ENCODE results near the gene GCAT. TPM values are rescaled to one million over a fixed set of nuclear protein-coding genes. Genes with fewer than 3 reads are reported as not detected.

GCAT gene
- total and polyA plus RNA-seq, 4 donors, result 20.7 to 32.6 (median 29.8) TPM

DNA sequence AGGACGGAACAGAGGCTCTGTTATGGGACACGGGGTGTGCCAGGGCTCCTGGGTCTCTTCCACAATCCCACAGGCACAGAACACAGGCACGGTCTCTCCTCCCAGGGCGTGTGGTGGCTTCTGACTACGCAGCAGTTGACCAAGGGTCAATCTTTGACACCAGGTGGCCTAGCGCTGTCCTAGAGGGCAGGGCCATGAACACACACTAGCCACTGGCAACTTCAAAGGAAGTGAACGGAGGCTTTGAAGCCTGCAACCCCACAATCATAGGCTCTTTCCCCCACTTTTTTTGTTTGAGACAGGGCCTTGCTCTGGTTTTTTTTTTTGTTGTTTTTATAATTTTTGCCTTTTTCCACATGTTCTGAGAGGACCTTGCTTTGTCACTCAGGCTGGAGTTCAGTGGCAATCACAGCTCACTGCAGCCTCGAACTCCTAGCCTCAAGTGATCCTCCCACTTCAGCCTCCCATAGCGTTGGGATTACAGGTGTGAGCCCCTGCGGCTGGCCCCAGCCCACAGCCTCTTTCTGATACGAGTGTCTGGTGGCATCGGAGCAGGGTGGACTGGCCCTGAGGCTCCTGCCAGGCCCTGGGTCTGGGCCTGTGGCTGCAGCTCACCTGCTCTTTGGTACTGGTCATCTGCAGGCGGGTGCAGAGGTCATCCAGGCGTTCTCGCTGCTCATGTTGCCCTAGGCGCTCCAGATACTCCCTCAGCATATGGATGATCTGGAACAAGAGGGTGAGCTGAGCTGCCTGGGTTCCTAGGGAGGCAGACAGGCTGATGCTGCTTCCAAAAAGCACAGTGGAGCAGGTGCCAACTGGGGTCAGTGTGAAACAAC is 24.5 kb downstream of the GCAT start:
- WGBS, result 52% methylated on average over 16 of the region's 16 CpGs

DNA sequence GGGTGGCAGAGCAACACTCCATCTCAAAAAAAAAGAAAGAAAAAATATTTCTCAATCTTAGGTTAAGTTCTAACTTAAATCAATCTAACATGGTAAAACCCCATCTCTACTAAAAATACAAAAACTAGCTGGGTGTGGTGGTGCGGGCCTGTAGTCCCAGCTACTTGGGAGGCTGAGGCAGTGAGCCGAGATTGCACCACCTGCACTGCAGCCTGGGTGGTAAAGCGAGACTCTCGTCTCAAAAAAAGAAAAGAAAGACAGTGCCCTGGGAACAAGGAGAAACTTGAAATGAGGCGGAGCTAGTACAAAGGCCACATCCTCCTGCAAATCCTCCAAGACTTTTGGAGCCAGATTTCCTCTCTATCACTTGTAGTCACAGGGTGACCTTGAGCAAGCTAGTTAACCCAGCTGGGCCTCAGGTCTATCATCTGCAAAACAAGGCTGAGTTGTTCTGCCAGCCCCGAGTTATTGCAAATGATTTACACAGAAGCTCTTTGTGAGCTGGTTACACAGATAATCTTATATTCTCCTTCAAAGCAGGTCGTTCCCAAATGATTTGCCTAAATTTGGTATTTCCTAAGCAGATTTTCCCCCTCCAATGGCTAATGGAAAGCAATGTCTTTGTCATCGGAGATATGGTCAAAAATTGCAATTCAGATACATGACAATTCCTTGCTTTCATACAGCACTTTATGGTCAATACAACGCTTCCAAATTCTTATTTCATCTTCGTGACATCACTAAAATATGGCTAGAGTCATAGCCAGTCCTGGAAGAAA is 34.5 kb downstream of the GCAT start:
- Histone ChIP-seq H3K4me1 (ENCODE audit: control insufficient read depth in 4 of 4, insufficient read depth in 4 of 4, low read length in 3 of 4) (peaks cover 3 to 15% (median 9%) of the 10 kb centered on the region in 4 donors), H3K9me3 (ENCODE audit: control insufficient read depth in 4 of 4, low read length in 3 of 4) (no peaks in the 10 kb centered on the region), H3K27ac (ENCODE audit: low read depth in 1 of 2, low read length in 2 of 2) (no peak overlapping the region), H3K4me3 (ENCODE audit: low read depth in 1 of 3, low read length in 3 of 3) (no peak overlapping the region), H3K36me3 (ENCODE audit: control insufficient read depth in 4 of 4, insufficient read depth in 3 of 4, low read depth in 1 of 4, low read length in 3 of 4) (peaks cover 5 to 15% (median 12%) of the 10 kb centered on the region in 4 donors), H3K27me3 (ENCODE audit: control insufficient read depth in 4 of 4, insufficient read depth in 4 of 4, low read length in 3 of 4) (no peaks in the 10 kb centered on the region), H3K9ac (ENCODE audit: low read depth in 1 of 2, low read length in 2 of 2) (no peak overlapping the region)
- WGBS, result 84% methylated on average over 10 of the region's 10 CpGs
- DNase-seq (ENCODE audit: low spot score), result no peak
- TF ChIP-seq YY1 (IDR thresholded peaks at IDR 0.05) (no peak), JUND (IDR thresholded peaks at IDR 0.05) (no peak), SP1 (IDR thresholded peaks at IDR 0.05) (no peak), RAD21 (IDR thresholded peaks at IDR 0.05) (no peak)
- TF ChIP-seq, protein P1, sequence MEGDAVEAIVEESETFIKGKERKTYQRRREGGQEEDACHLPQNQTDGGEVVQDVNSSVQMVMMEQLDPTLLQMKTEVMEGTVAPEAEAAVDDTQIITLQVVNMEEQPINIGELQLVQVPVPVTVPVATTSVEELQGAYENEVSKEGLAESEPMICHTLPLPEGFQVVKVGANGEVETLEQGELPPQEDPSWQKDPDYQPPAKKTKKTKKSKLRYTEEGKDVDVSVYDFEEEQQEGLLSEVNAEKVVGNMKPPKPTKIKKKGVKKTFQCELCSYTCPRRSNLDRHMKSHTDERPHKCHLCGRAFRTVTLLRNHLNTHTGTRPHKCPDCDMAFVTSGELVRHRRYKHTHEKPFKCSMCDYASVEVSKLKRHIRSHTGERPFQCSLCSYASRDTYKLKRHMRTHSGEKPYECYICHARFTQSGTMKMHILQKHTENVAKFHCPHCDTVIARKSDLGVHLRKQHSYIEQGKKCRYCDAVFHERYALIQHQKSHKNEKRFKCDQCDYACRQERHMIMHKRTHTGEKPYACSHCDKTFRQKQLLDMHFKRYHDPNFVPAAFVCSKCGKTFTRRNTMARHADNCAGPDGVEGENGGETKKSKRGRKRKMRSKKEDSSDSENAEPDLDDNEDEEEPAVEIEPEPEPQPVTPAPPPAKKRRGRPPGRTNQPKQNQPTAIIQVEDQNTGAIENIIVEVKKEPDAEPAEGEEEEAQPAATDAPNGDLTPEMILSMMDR (IDR thresholded peaks at IDR 0.05; ENCODE audit: low read depth, low read length, missing input control), result no peak
- TF ChIP-seq, protein P2, sequence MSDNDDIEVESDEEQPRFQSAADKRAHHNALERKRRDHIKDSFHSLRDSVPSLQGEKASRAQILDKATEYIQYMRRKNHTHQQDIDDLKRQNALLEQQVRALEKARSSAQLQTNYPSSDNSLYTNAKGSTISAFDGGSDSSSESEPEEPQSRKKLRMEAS (IDR thresholded peaks at IDR 0.05), result no peak
- TF ChIP-seq, protein P3, sequence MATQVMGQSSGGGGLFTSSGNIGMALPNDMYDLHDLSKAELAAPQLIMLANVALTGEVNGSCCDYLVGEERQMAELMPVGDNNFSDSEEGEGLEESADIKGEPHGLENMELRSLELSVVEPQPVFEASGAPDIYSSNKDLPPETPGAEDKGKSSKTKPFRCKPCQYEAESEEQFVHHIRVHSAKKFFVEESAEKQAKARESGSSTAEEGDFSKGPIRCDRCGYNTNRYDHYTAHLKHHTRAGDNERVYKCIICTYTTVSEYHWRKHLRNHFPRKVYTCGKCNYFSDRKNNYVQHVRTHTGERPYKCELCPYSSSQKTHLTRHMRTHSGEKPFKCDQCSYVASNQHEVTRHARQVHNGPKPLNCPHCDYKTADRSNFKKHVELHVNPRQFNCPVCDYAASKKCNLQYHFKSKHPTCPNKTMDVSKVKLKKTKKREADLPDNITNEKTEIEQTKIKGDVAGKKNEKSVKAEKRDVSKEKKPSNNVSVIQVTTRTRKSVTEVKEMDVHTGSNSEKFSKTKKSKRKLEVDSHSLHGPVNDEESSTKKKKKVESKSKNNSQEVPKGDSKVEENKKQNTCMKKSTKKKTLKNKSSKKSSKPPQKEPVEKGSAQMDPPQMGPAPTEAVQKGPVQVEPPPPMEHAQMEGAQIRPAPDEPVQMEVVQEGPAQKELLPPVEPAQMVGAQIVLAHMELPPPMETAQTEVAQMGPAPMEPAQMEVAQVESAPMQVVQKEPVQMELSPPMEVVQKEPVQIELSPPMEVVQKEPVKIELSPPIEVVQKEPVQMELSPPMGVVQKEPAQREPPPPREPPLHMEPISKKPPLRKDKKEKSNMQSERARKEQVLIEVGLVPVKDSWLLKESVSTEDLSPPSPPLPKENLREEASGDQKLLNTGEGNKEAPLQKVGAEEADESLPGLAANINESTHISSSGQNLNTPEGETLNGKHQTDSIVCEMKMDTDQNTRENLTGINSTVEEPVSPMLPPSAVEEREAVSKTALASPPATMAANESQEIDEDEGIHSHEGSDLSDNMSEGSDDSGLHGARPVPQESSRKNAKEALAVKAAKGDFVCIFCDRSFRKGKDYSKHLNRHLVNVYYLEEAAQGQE (IDR thresholded peaks at IDR 0.05), result no peak

More for the DNA sequence above, 24.5 kb downstream of the GCAT start:
- Histone ChIP-seq H3K9ac (ENCODE audit: low read depth in 1 of 2, low read length in 2 of 2) (no peak overlapping the region), H3K4me3 (ENCODE audit: low read depth in 1 of 3, low read length in 3 of 3) (no peak overlapping the region), H3K9me3 (ENCODE audit: control insufficient read depth in 4 of 4, low read length in 3 of 4) (no peaks in the 10 kb centered on the region), H3K36me3 (ENCODE audit: control insufficient read depth in 4 of 4, insufficient read depth in 3 of 4, low read depth in 1 of 4, low read length in 3 of 4) (peaks cover 3 to 41% (median 14%) of the 10 kb centered on the region in 4 donors), H3K27ac (ENCODE audit: low read depth in 1 of 2, low read length in 2 of 2) (peak overlapping the region in 1 of 2 donors; percentile 23), H3K27me3 (ENCODE audit: control insufficient read depth in 4 of 4, insufficient read depth in 4 of 4, low read length in 3 of 4) (no peaks in the 10 kb centered on the region), H3K4me1 (ENCODE audit: control insufficient read depth in 4 of 4, insufficient read depth in 4 of 4, low read length in 3 of 4) (peaks cover 2 to 22% (median 17%) of the 10 kb centered on the region in 4 donors)
- TF ChIP-seq, protein P3 (IDR thresholded peaks at IDR 0.05), result no peak
- TF ChIP-seq YY1 (IDR thresholded peaks at IDR 0.05), result no peak
- TF ChIP-seq HNF4G (IDR thresholded peaks at IDR 0.05), result no peak
- no peak for TF ChIP-seq RAD21 (IDR thresholded peaks at IDR 0.05)
- TF ChIP-seq, protein P1 (IDR thresholded peaks at IDR 0.05; ENCODE audit: low read depth, low read length, missing input control), result no peak
- TF ChIP-seq RXRA (IDR thresholded peaks at IDR 0.05), result peak; percentile 74 to 90
- peak; percentile 82 to 90 for TF ChIP-seq HNF4A (conservative IDR thresholded peaks at IDR 0.05)
- peak; percentile 47 for TF ChIP-seq NR2F2 (IDR thresholded peaks at IDR 0.05)
- peak; percentile 75 for TF ChIP-seq SP1 (IDR thresholded peaks at IDR 0.05)
- no peak for TF ChIP-seq GABPA (IDR thresholded peaks at IDR 0.05 in 1 of 2, conservative IDR thresholded peaks at IDR 0.05 in 1 of 2)
- TF ChIP-seq FOXA2 (IDR thresholded peaks at IDR 0.05), result no peak
- no peak for TF ChIP-seq EGR1 (IDR thresholded peaks at IDR 0.05; ENCODE audit: low read depth in 2 of 2)
- no peak for DNase-seq (ENCODE audit: low spot score)
